Stimulated activated naive CD8-positive, alpha-beta T cell treated with anti-CD3 and anti-CD28 coated beads, Interleukin-15, Interleukin-2, amounts not matched to agents 100 ng/mL and 50 ng/mL, for 24 hours (primary cell): ENCODE results near the gene FMNL3.
"Not testable (repeated sequence)": the region's sequence is repeated elsewhere in the genome, so short reads cannot be mapped to it uniquely, and the experiment has no call there.

ENCODE experiments used
- H3K27ac Mint-ChIP-seq: one replicate; pipeline ENCODE4 v1.8.0; 2021; ENCODE audit warnings: mild to moderate bottlenecking, mixed read lengths
- H3K27me3 Mint-ChIP-seq: one replicate; pipeline ENCODE4 v1.8.0; 2021; ENCODE audit warnings: mixed read lengths
- H3K36me3 Mint-ChIP-seq: one replicate; pipeline ENCODE4 v1.8.0; 2021; ENCODE audit warnings: low read depth, mixed read lengths
- H3K4me1 Mint-ChIP-seq: one replicate; pipeline ENCODE4 v1.8.0; 2021; ENCODE audit warnings: low read depth, mixed read lengths
- H3K4me3 Mint-ChIP-seq: one replicate; pipeline ENCODE4 v1.8.0; 2021; ENCODE audit warnings: mild to moderate bottlenecking, mixed read lengths
- H3K9me3 Mint-ChIP-seq: one replicate; pipeline ENCODE4 v1.8.0; 2021; ENCODE audit warnings: mixed read lengths

The FMNL3 gene

GRCh38 chr12:49707128-49707811 is at the start of gene FMNL3:
TSS of gene FMNL3 (minus strand) at chr12:49707405. CDS start at chr12:49707180, 225 bp downstream.
- Mint-ChIP-seq H3K27ac (peak within 1 kb of the TSS; percentile 85), H3K4me1 (peaks cover 47% of the 10 kb centered on the region), H3K4me3 (peak within 1 kb of the TSS; percentile 86), H3K9me3 (no peaks in the 10 kb centered on the region), H3K36me3 (no peaks in the 10 kb centered on the region), H3K27me3 (peaks cover 8% of the 10 kb centered on the region)

- Mint-ChIP-seq H3K4me3 (peak overlapping the region; percentile 74), H3K36me3 (peaks cover 79% of the 10 kb centered on the region), H3K27ac (peak overlapping the region; percentile 99), H3K9me3 (no peaks in the 10 kb centered on the region), H3K4me1 (peaks cover 90% of the 10 kb centered on the region), H3K27me3 (no peaks in the 10 kb centered on the region)
These were observed 43.8 kb upstream of the FMNL3 start for GRCh38 chr12:49750996-49751393.

- peaks cover 94% of the 10 kb centered on the region for H3K4me1 Mint-ChIP-seq
- H3K36me3 Mint-ChIP-seq: peaks cover 74% of the 10 kb centered on the region
These were observed 43.1 kb upstream of the FMNL3 start for GRCh38 chr12:49750027-49750995.

GRCh38 chr12:49748800-49749199 is 41.6 kb upstream of the FMNL3 start:
- H3K27me3 Mint-ChIP-seq: no peaks in the 10 kb centered on the region
- H3K4me3 Mint-ChIP-seq: peak overlapping the region; percentile 74
- no peaks in the 10 kb centered on the region for H3K9me3 Mint-ChIP-seq
- peaks cover 99% of the 10 kb centered on the region for H3K4me1 Mint-ChIP-seq
- peaks cover 74% of the 10 kb centered on the region for H3K36me3 Mint-ChIP-seq
- H3K27ac Mint-ChIP-seq: peak overlapping the region; percentile 99

More at GRCh38 chr12:49750027-49750995, 43.1 kb upstream of the FMNL3 start:
- H3K9me3 Mint-ChIP-seq: no peaks in the 10 kb centered on the region
- peak overlapping the region; percentile 74 for H3K4me3 Mint-ChIP-seq
- H3K27ac Mint-ChIP-seq: peak overlapping the region; percentile 99
- no peaks in the 10 kb centered on the region for H3K27me3 Mint-ChIP-seq

GRCh38 chr12:49748306-49748705 is 41.1 kb upstream of the FMNL3 start:
- H3K4me1 Mint-ChIP-seq: peaks cover 99% of the 10 kb centered on the region

GRCh38 chr12:49744363-49744885 is 37.2 kb upstream of the FMNL3 start:
- no peaks in the 10 kb centered on the region for H3K27me3 Mint-ChIP-seq
- peak overlapping the region; percentile 65 for H3K27ac Mint-ChIP-seq
- H3K4me1 Mint-ChIP-seq: peaks cover 83% of the 10 kb centered on the region
- no peaks in the 10 kb centered on the region for H3K9me3 Mint-ChIP-seq
- H3K4me3 Mint-ChIP-seq: peak overlapping the region; percentile 100
- peaks cover 57% of the 10 kb centered on the region for H3K36me3 Mint-ChIP-seq

More at GRCh38 chr12:49748306-49748705, 41.1 kb upstream of the FMNL3 start:
- H3K27ac Mint-ChIP-seq: peak overlapping the region; percentile 99
- H3K36me3 Mint-ChIP-seq: peaks cover 74% of the 10 kb centered on the region
- H3K9me3 Mint-ChIP-seq: no peaks in the 10 kb centered on the region
- peak overlapping the region; percentile 74 for H3K4me3 Mint-ChIP-seq
- no peaks in the 10 kb centered on the region for H3K27me3 Mint-ChIP-seq

GRCh38 chr12:49741882-49742620 is 34.8 kb upstream of the FMNL3 start:
- H3K4me1 Mint-ChIP-seq: peaks cover 60% of the 10 kb centered on the region
- H3K27ac Mint-ChIP-seq: peak overlapping the region; percentile 100
- no peaks in the 10 kb centered on the region for H3K27me3 Mint-ChIP-seq
- H3K4me3 Mint-ChIP-seq: peak overlapping the region; percentile 100
- H3K36me3 Mint-ChIP-seq: peaks cover 40% of the 10 kb centered on the region
- H3K9me3 Mint-ChIP-seq: no peaks in the 10 kb centered on the region

GRCh38 chr12:49740930-49741881 is 34.0 kb upstream of the FMNL3 start, which contains the start of gene TMBIM6:
TSS of gene TMBIM6 (plus strand) at chr12:49741557. CDS start at chr12:49752494, 10,937 bp downstream.
- peaks cover 52% of the 10 kb centered on the region for H3K4me1 Mint-ChIP-seq
- H3K27me3 Mint-ChIP-seq: no peaks in the 10 kb centered on the region
- no peaks in the 10 kb centered on the region for H3K9me3 Mint-ChIP-seq
- H3K27ac Mint-ChIP-seq: peak within 1 kb of the TSS; percentile 100
- peak within 1 kb of the TSS; percentile 100 for H3K4me3 Mint-ChIP-seq
- peaks cover 32% of the 10 kb centered on the region for H3K36me3 Mint-ChIP-seq

- Mint-ChIP-seq H3K36me3 (peaks cover 31% of the 10 kb centered on the region), H3K4me1 (peaks cover 42% of the 10 kb centered on the region)
- not testable (repeated sequence) for H3K27me3 Mint-ChIP-seq, H3K4me3 Mint-ChIP-seq, H3K27ac Mint-ChIP-seq, H3K9me3 Mint-ChIP-seq
These were observed 33.1 kb upstream of the FMNL3 start for GRCh38 chr12:49740277-49740676.

GRCh38 chr12:49738721-49739120 is 31.5 kb upstream of the FMNL3 start:
- not testable (repeated sequence) for H3K4me3 Mint-ChIP-seq, H3K27me3 Mint-ChIP-seq, H3K27ac Mint-ChIP-seq, H3K9me3 Mint-ChIP-seq
- H3K4me1 Mint-ChIP-seq: peaks cover 27% of the 10 kb centered on the region
- peaks cover 16% of the 10 kb centered on the region for H3K36me3 Mint-ChIP-seq

- not testable (repeated sequence) for H3K27me3 Mint-ChIP-seq, H3K4me3 Mint-ChIP-seq, H3K27ac Mint-ChIP-seq, H3K4me1 Mint-ChIP-seq, H3K9me3 Mint-ChIP-seq, H3K36me3 Mint-ChIP-seq
These were observed 27.7 kb upstream of the FMNL3 start for GRCh38 chr12:49734900-49735299.

GRCh38 chr12:49733219-49734017 is 26.2 kb upstream of the FMNL3 start:
- no peak overlapping the region for H3K4me3 Mint-ChIP-seq
- no peaks in the 10 kb centered on the region for H3K4me1 Mint-ChIP-seq
- H3K9me3 Mint-ChIP-seq: no peaks in the 10 kb centered on the region
- peaks cover 3% of the 10 kb centered on the region for H3K27me3 Mint-ChIP-seq
- H3K27ac Mint-ChIP-seq: no peak overlapping the region
- no peaks in the 10 kb centered on the region for H3K36me3 Mint-ChIP-seq

- no peak overlapping the region for H3K27ac Mint-ChIP-seq
- H3K36me3 Mint-ChIP-seq: no peaks in the 10 kb centered on the region
- H3K4me3 Mint-ChIP-seq: no peak overlapping the region
- no peaks in the 10 kb centered on the region for H3K4me1 Mint-ChIP-seq
- H3K9me3 Mint-ChIP-seq: no peaks in the 10 kb centered on the region
- peaks cover 11% of the 10 kb centered on the region for H3K27me3 Mint-ChIP-seq
These were observed 23.4 kb upstream of the FMNL3 start for GRCh38 chr12:49730568-49731101.
